ENCODE measurements around the gene GATC. TPM values are rescaled to one million over a fixed set of nuclear protein-coding genes. Genes with fewer than 3 reads are reported as not detected.
A peak's percentile ranks its signal among the peaks of the same experiment; 100 is the strongest.

Gene GATC
- total RNA-seq, 2 donors from 2014 or later: 24.5 to 33.2 TPM

- Mint-ChIP-seq H3K4me1 (peaks cover 31% of the 10 kb centered on the region), H3K36me3 (ENCODE audit: low read depth) (peaks cover 29% of the 10 kb centered on the region), H3K27ac (peak overlapping the region; percentile 88), H3K9me3 (no peaks in the 10 kb centered on the region), H3K27me3 (ENCODE audit: insufficient read depth) (no peaks in the 10 kb centered on the region), H3K4me3 (peak overlapping the region; percentile 96)
- 13 to 15% methylated on average over 9 to 17 of the region's 17 CpGs for WGBS, 2 experiments (ENCODE audit: insufficient coverage in 1 of 2, insufficient read length in 1 of 2)
- no peak for DNase-seq
- Histone ChIP-seq H3K9me3 (ENCODE audit: control insufficient read depth, low read length) (no peaks in the 10 kb centered on the region), H3K27me3 (ENCODE audit: control insufficient read depth, insufficient read depth, low read length, poor library complexity, severe bottlenecking) (no peaks in the 10 kb centered on the region), H3K36me3 (ENCODE audit: control insufficient read depth, insufficient read depth, low read length) (peaks cover 21% of the 10 kb centered on the region), H3K27ac (ENCODE audit: low read depth, low read length) (no peak overlapping the region), H3K4me3 (ENCODE audit: low read length) (peak overlapping the region; percentile 92), H3K9ac (ENCODE audit: extremely low read depth, low read length, poor library complexity, severe bottlenecking) (peak overlapping the region; percentile 72), H3K4me1 (ENCODE audit: control insufficient read depth, insufficient read depth, low read length) (peaks cover 6% of the 10 kb centered on the region)
- TF ChIP-seq CTCF (conservative IDR thresholded peaks at IDR 0.05): no peak
These were observed 49.0 kb downstream of the GATC start for GRCh38 chr12:120495186-120495730.

- peak; percentile 100 for DNase-seq
- Mint-ChIP-seq H3K27me3 (ENCODE audit: insufficient read depth) (no peaks in the 10 kb centered on the region), H3K9me3 (no peaks in the 10 kb centered on the region), H3K36me3 (ENCODE audit: low read depth) (peaks cover 35% of the 10 kb centered on the region), H3K4me3 (peak within 1 kb of the TSS; percentile 96), H3K27ac (peak within 1 kb of the TSS; percentile 94), H3K4me1 (peaks cover 29% of the 10 kb centered on the region)
- H3K9me3 ChIP-seq (ENCODE audit: control insufficient read depth, low read length): no peaks in the 10 kb centered on the region
- peak within 1 kb of the TSS; percentile 92 for H3K4me3 ChIP-seq (ENCODE audit: low read length)
- TF ChIP-seq CTCF (conservative IDR thresholded peaks at IDR 0.05): no peak
- 0% methylated on average over 12 to 53 of the region's 53 CpGs for WGBS, 2 experiments (ENCODE audit: insufficient coverage in 1 of 2, insufficient read length in 1 of 2)
- H3K4me1 ChIP-seq (ENCODE audit: control insufficient read depth, insufficient read depth, low read length): peaks cover 3% of the 10 kb centered on the region
- H3K27me3 ChIP-seq (ENCODE audit: control insufficient read depth, insufficient read depth, low read length, poor library complexity, severe bottlenecking): no peaks in the 10 kb centered on the region
- peak within 1 kb of the TSS; percentile 81 for H3K27ac ChIP-seq (ENCODE audit: low read depth, low read length)
- H3K36me3 ChIP-seq (ENCODE audit: control insufficient read depth, insufficient read depth, low read length): peaks cover 23% of the 10 kb centered on the region
- peak within 1 kb of the TSS; percentile 91 for H3K9ac ChIP-seq (ENCODE audit: extremely low read depth, low read length, poor library complexity, severe bottlenecking)
These were observed 49.6 kb downstream of the GATC start, which contains the start of gene DYNLL1 for GRCh38 chr12:120495731-120496412. DYNLL1 (plus strand) TSS chr12:120496113; CDS start chr12:120496422, 309 bp downstream.

- H3K9ac ChIP-seq (ENCODE audit: extremely low read depth, low read length, poor library complexity, severe bottlenecking): peak overlapping the region; percentile 91
- peaks cover 34% of the 10 kb centered on the region for H3K36me3 Mint-ChIP-seq (ENCODE audit: low read depth)
- 1% methylated on average over 23 to 47 of the region's 47 CpGs for WGBS, 2 experiments (ENCODE audit: insufficient coverage in 1 of 2, insufficient read length in 1 of 2)
- H3K27ac ChIP-seq (ENCODE audit: low read depth, low read length): peak overlapping the region; percentile 81
- no peaks in the 10 kb centered on the region for H3K9me3 ChIP-seq (ENCODE audit: control insufficient read depth, low read length)
- H3K4me3 Mint-ChIP-seq: peak overlapping the region; percentile 96
- H3K27me3 ChIP-seq (ENCODE audit: control insufficient read depth, insufficient read depth, low read length, poor library complexity, severe bottlenecking): no peaks in the 10 kb centered on the region
- no peak for TF ChIP-seq CTCF (conservative IDR thresholded peaks at IDR 0.05)
- peaks cover 26% of the 10 kb centered on the region for H3K36me3 ChIP-seq (ENCODE audit: control insufficient read depth, insufficient read depth, low read length)
- DNase-seq: peak; percentile 85
- peaks cover 3% of the 10 kb centered on the region for H3K4me1 ChIP-seq (ENCODE audit: control insufficient read depth, insufficient read depth, low read length)
- H3K27ac Mint-ChIP-seq: peak overlapping the region; percentile 94
- H3K9me3 Mint-ChIP-seq: no peaks in the 10 kb centered on the region
- peak overlapping the region; percentile 92 for H3K4me3 ChIP-seq (ENCODE audit: low read length)
- no peaks in the 10 kb centered on the region for H3K27me3 Mint-ChIP-seq (ENCODE audit: insufficient read depth)
- peaks cover 29% of the 10 kb centered on the region for H3K4me1 Mint-ChIP-seq
These were observed 50.4 kb downstream of the GATC start for GRCh38 chr12:120496413-120497340.

Measured in endodermal cell (in vitro differentiated cells).